ENCODE measurements around the gene MYO6. TPM values are rescaled to one million over a fixed set of nuclear protein-coding genes. Genes with fewer than 3 reads are reported as not detected.

MYO6 gene
- total and polyA plus RNA-seq, 2 of the 8 experiments (the other 6 are each of a cell fraction or from before 2014, with no cell fraction given), result 8.3 to 21.9 TPM

- TF ChIP-seq E2F6 (IDR thresholded peaks at IDR 0.05) (no peak), POLR2A (IDR thresholded peaks at IDR 0.05; ENCODE audit: control extremely low read depth in 1 of 2, low read depth in 2 of 2, low read length in 2 of 2) (no peak), POLR2AphosphoS5 (IDR thresholded peaks at IDR 0.05; ENCODE audit: low read depth, low read length) (no peak), RAD21 (IDR thresholded peaks at IDR 0.05 in 1 of 2, conservative IDR thresholded peaks at IDR 0.05 in 1 of 2; ENCODE audit: low read depth in 2 of 2, low read length in 2 of 2) (peak; percentile 94 to 96), FOSL1 (IDR thresholded peaks at IDR 0.05; ENCODE audit: insufficient read depth, low read depth, low read length) (no peak), RXRA (IDR thresholded peaks at IDR 0.05; ENCODE audit: insufficient read depth, low read depth, low read length) (no peak), CBX5 (IDR thresholded peaks at IDR 0.05; ENCODE audit: low read depth, low read length) (no peak), USF2 (IDR thresholded peaks at IDR 0.05; ENCODE audit: low read length) (no peak), PHF8 (conservative IDR thresholded peaks at IDR 0.05; ENCODE audit: low read depth, low read length) (no peak), EP300 (IDR thresholded peaks at IDR 0.05; ENCODE audit: borderline replicate concordance in 1 of 2, low read depth in 2 of 2, low read length in 2 of 2) (no peak), EZH2 (IDR thresholded peaks at IDR 0.05; ENCODE audit: low read depth, low read length, severe bottlenecking) (no peak), TEAD4 (IDR thresholded peaks at IDR 0.05; ENCODE audit: low read depth, low read length) (peak; percentile 89)
Observed at GRCh38 chr6:75932067-75932466, 183.0 kb downstream of the MYO6 start (continued).

Measured in H1 (cell line).